GM20000 (cell line): ENCODE results near the gene CPED1.

Experiments used
- DNase-seq: peaks from one replicate; pipeline ENCODE4 v3.0.0; 2012; ENCODE audit warnings: low spot score
- CTCF ChIP-seq: IDR thresholded peaks from 2 replicates; pipeline ENCODE4 v1.5.1; 2012; ENCODE audit warnings: mild to moderate bottlenecking, control low read depth; ENCODE audit errors: extremely low read depth, missing control alignments

The CPED1 gene

DNA sequence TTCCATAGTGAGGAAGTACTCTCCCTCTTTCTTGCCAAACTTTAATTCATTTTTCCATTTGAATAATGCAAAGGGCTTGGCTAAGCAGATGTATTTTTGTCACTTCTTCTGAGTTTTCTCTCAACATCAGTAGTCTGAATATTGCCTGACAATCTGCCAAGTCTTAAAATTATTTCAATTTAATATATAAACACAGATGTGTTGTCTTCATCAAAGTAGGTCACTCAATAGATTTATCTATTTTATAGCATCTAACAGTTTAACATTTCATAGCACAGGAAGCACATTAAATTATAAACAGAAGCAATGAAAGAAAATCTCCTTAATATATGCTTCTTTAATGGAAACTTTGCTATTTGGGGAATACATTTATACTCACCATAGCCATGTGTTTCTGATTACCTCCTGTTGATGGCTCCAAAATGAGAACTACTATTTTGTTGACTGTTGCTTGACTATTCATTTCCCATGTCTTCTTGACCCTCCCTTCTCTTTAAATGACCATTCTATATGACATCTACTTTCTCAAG is 4.5 kb downstream of the CPED1 start:
- no peak for TF ChIP-seq CTCF
- DNase-seq: no peak

DNA sequence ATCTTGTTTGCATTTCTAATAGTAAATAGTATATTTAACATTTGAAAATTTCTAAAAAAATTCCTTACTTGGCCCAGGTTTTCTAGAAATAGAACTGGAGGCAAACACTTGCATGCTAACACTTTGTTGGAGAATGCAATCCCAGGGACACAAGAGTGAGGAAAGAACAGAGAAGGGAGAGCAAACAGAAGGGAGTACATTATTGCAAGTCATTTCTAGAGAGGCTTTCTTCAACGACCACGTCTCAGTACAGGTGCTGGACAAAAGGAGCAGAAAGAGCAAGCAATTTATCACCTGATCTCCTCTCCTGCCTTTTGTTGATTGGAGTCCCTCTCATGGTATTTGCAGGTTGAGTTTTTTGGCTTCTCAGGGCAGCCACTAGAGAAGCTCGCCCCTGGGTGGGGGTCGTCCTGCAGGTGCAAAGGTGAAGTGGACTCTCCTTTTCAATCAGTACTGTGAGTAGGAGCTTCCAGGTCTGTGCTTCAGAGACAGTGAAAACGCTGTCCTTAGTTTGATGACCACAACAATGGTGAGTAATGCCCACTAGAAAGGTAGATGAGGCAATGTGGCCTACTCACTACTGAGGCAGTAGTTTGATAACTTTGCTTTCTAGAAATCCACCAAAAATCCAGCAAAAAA is 5.2 kb downstream of the CPED1 start:
- no peak for DNase-seq
- no peak for TF ChIP-seq CTCF

DNA sequence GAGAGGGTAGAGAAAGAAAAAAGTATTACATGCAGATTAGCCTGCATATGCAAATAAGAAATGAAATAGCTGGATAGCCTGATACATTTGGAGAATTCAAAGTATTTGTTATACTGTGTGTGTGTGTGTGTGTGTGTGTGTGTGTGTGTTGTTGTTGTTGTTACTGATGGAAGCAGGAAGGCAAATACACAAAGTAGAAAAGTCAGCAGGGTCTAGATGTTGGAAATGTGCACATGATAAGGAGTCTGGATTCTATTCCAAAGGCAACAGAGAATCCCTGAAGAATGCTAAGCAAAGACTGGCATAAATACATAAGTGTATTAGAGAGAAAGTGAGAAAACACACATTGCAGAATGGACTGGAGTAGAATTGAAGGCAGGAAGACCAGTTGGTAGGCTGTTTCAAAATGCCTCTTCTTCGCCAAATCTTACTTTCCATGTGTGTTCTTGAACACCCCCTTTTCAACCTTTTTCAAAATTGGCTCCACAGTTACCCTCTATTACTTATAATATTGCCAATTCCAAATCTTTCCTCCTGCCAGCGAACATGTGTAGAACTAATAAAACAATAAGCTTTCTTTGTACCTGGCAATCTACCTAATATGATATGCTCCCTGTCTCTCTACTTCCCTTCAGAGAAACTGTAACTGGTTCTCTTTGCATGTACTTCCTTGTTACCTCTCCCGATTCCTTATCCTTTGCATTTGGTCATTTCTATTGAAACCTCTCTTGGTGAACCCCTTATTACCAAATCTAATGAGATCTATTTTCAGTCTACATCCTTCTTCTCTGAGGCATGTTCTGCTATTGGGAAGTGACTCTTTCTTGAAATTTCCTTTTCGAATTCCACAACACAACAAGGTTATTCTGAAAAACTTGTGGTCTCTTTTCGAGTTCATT is 6.2 kb downstream of the CPED1 start:
- no peak for DNase-seq
- no peak for TF ChIP-seq CTCF

DNA sequence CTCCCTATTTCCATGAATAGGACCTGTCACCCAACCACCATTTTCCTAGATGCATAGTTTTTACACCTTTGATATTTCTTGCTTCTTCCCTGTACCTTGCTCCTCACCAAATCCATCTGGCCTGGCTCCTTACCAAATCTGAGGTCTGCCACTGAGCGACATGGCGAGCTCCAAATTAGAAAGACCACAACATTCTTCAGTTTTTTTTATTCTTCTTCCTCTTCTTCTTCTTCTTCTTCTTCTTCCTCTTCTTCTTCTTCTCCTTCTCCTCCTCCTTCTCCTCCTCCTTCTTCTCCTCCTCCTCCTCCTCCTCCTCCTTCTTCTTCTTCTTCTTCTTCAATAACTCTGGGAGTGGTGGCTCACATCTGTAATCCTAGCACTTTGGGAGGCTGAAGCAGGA is 7.1 kb downstream of the CPED1 start:
- DNase-seq: no peak
- no peak for TF ChIP-seq CTCF

GRCh38 chr7:120996333-120996987 is 7.9 kb downstream of the CPED1 start:
- no peak for TF ChIP-seq CTCF
- no peak for DNase-seq

DNA sequence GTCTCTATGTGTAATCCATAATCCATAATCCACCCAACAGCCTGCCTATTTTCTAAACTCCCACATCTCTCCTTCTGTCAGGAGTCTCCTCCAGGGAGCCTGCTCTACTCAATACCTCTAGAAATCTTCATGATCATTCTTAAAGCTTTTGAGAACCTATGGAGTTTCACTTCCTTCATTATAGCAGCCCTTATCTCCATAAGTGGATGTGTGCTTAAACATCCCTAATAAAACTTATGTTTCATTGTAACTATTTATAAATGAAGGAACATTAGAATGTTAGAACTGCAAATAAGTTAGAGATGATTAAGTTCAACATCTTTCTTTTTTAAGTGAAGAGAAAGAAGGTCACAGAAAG is 8.5 kb downstream of the CPED1 start:
- no peak for DNase-seq
- no peak for TF ChIP-seq CTCF
